BE2C (cell line): ENCODE measurements around the gene GMPS. TPM values are rescaled to one million over a fixed set of nuclear protein-coding genes. Genes with fewer than 3 reads are reported as not detected.
"Not testable (repeated sequence)": the region's sequence is repeated elsewhere in the genome, so short reads cannot be mapped to it uniquely, and the experiment has no call there.

Experiments used
- DNase-seq: peaks from one replicate; pipeline ENCODE4 v3.0.0-alpha.2; 2020
- H3K27me3 ChIP-seq: fragments of 250-450 bp; sonication (Bioruptor Pico); 2 replicates; pipeline ENCODE4 v1.5.1; 2020; ENCODE audit warnings: mild to moderate bottlenecking
- H3K36me3 ChIP-seq: fragments of 250-450 bp; sonication (Bioruptor Pico); 2 replicates; pipeline ENCODE4 v1.5.1; 2020; ENCODE audit warnings: mild to moderate bottlenecking
- H3K4me1 ChIP-seq: fragments of 250-450 bp; sonication (Bioruptor Pico); 2 replicates; pipeline ENCODE4 v1.5.1; 2020
- H3K4me3 ChIP-seq: 2 replicates; pipeline ENCODE4 v1.5.1; 2011; ENCODE audit warnings: low read depth, low read length
- H3K9me3 ChIP-seq: fragments of 250-450 bp; sonication (Bioruptor Pico); 2 replicates; pipeline ENCODE4 v1.5.1; 2020
- polyA plus RNA-seq: library from polyadenylated mRNA; unstranded; fragments of >200 nt; gene quantifications from one replicate; pipeline ENCODE4 v1.2.1, GENCODE V29; 2012; ENCODE audit warnings: low read depth, missing spikeins; ENCODE audit not compliant: insufficient read length, insufficient read depth
- TF ChIP-seq, protein P1 (sequence below): IDR thresholded peaks from 2 replicates; pipeline ENCODE4 v1.5.1; 2012; ENCODE audit warnings: mild to moderate bottlenecking, low read depth, low read length

GMPS gene
- 18.0 TPM for polyA plus RNA-seq

DNA sequence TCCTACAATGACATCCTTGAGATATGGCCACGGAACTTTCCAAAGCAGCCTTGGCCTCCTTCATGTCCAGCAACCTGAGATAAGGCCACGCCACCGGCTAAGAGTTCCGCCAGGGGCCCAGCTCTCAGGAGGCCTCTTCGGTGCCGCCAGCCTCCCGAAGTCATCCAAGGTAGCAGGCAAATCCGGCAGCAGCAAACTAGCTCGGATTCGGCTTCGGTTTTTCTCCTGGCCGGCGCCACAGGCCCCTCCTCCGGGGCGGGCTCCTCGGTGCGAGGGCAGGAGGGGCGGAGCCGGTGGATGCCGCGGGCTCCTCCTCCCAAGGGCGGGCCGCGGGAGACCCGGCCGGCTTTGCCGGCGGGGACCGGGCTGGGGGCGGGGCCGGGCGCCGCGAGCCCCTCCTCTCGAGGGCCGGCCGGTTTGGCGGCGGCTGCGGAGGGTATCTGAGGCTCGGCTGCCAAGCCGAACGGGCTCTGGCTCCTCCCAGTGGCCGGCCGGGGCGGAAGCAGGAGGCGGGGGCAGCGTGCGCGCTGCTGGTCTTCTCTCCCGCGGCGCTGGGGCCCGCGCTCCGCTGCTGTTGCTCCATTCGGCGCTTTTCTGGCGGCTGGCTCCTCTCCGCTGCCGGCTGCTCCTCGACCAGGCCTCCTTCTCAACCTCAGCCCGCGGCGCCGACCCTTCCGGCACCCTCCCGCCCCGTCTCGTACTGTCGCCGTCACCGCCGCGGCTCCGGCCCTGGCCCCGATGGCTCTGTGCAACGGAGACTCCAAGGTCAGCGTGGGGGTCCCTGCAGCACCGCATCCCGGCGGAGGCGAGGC, at the start of gene GMPS:
TSS of gene GMPS (plus strand) at position 518 of the 812 bp plus-strand sequence. CDS start at position 739, 221 bp downstream.
- Histone ChIP-seq H3K4me3 (peak within 1 kb of the TSS; percentile 92), H3K4me1 (peaks cover 6% of the 10 kb centered on the region; the same call in 1 of the 2 replicates), H3K36me3 (peaks cover 6% of the 10 kb centered on the region; the same call in 1 of the 2 replicates), H3K27me3 (no peaks in the 10 kb centered on the region), H3K9me3 (no peaks in the 10 kb centered on the region)
- TF ChIP-seq, protein P1, sequence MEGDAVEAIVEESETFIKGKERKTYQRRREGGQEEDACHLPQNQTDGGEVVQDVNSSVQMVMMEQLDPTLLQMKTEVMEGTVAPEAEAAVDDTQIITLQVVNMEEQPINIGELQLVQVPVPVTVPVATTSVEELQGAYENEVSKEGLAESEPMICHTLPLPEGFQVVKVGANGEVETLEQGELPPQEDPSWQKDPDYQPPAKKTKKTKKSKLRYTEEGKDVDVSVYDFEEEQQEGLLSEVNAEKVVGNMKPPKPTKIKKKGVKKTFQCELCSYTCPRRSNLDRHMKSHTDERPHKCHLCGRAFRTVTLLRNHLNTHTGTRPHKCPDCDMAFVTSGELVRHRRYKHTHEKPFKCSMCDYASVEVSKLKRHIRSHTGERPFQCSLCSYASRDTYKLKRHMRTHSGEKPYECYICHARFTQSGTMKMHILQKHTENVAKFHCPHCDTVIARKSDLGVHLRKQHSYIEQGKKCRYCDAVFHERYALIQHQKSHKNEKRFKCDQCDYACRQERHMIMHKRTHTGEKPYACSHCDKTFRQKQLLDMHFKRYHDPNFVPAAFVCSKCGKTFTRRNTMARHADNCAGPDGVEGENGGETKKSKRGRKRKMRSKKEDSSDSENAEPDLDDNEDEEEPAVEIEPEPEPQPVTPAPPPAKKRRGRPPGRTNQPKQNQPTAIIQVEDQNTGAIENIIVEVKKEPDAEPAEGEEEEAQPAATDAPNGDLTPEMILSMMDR, result peak; percentile 31
- DNase-seq, result peak; percentile 97

DNA sequence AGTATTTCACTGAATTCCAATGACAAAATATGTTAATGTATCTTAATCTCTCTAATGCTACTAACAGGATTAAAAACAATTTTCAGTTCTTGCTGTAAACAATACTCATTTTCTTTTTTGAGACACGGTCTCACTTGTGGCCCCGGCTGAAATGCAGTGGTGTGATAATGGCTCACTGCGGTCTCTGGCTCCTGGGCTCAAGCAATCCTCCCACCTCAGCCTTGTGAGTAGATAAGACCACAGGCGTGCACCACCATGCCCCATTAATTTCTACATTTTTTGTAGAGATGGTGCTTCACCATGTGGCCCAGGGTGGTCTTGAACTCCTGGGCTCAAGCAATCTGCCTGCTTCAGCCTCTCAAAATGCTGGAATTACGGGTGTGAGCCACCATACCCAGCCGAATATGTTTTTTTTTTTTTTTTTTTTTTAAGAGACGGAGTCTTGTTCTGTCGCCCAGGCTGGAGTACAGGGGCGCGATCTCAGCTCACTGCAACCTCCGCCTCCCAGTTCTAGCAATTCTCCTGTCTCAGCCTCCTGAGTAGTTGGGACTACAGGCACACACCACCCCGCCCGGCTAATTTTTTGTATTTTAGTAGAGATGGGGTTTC, 41.9 kb upstream of the GMPS start:
- not testable (repeated sequence) for H3K4me3 ChIP-seq, DNase-seq, H3K9me3 ChIP-seq, H3K4me1 ChIP-seq, H3K27me3 ChIP-seq, H3K36me3 ChIP-seq

DNA sequence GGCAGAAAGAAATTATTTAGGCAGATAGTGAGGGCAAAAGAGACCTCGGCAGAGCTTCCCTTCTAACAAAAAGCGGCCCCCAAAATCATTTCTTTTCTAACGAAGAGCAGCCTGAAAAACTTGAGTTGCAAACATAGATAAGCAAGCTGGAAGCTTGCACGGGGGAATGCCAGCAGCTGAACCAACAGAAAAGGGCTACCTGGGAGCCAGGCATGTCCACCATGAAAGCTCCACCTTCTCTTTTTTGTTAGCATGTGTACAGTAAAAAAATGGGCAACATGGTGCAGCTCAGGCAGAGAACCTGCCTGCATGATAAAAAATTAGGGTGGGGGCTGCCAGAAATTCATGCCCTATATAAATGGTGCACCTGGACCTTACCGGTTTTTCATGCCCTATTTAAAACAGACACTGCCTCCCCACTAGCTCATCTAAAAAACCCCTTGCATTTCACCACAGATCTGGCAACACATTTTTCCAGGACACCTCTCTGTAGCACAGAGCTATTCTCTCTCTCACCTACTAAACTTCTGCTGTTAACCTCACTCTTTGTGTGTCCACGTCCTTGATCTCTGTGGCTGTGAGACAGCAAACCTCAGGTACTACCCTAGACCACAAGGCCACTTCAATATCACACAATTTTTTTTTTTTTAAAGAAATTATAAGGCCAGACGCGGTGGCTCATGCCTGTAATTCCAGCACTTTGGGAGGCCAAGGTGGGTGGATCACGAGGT, 34.9 kb upstream of the GMPS start:
- no peak overlapping the region for H3K4me3 ChIP-seq
- DNase-seq, result no peak
- H3K27me3 ChIP-seq, result no peaks in the 10 kb centered on the region
- no peaks in the 10 kb centered on the region; the same call in 1 of the 2 replicates for H3K36me3 ChIP-seq
- no peaks in the 10 kb centered on the region for H3K4me1 ChIP-seq
- TF ChIP-seq, protein P1, result no peak
- H3K9me3 ChIP-seq, result no peaks in the 10 kb centered on the region

DNA sequence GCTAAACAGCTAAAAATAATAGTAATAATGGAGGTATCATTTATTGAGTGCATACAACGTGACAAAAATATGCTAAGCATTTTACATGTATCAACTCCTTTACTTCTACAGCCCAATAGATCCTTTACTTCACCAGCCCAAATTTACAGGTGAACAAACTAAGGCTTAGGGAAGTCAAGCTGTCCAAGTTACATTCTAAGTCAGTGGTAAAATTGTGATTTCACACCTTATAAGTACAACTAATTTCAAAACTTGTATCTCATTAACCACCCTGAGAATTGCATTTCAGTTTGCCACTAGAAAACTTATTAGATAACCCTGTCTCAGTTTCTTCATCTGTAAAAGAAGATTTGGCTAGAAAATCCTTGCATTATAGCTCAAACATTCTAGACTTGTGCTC, 26.9 kb upstream of the GMPS start:
- no peak for DNase-seq
- H3K9me3 ChIP-seq, result no peaks in the 10 kb centered on the region
- H3K36me3 ChIP-seq, result peaks cover 5% of the 10 kb centered on the region; the same call in 1 of the 2 replicates
- TF ChIP-seq, protein P1, result no peak
- H3K4me3 ChIP-seq, result no peak overlapping the region
- H3K27me3 ChIP-seq, result no peaks in the 10 kb centered on the region
- no peaks in the 10 kb centered on the region for H3K4me1 ChIP-seq

DNA sequence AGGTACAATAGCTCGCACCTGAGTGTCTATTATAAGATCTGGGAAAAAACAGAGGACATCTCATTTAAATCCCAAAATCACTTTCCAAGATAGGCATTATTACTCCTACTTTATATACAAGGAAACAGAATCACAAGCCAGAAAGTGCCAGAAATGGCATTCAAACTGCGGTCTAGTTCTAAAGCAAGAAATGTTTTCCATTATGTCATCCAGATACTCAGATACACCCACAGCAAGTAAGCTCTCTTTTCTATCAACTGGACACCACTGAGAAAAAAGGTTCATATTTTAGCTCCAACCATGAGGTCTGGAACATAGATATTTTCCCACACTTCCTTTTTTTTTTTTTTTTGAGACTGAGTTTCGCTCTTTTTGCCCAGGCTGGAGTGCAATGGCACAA, 24.3 kb upstream of the GMPS start:
- Histone ChIP-seq H3K9me3 (no peaks in the 10 kb centered on the region), H3K27me3 (no peaks in the 10 kb centered on the region), H3K36me3 (peaks cover 5% of the 10 kb centered on the region; the same call in 1 of the 2 replicates), H3K4me3 (no peak overlapping the region), H3K4me1 (no peaks in the 10 kb centered on the region)
- no peak for DNase-seq
- TF ChIP-seq, protein P1, result no peak

DNA sequence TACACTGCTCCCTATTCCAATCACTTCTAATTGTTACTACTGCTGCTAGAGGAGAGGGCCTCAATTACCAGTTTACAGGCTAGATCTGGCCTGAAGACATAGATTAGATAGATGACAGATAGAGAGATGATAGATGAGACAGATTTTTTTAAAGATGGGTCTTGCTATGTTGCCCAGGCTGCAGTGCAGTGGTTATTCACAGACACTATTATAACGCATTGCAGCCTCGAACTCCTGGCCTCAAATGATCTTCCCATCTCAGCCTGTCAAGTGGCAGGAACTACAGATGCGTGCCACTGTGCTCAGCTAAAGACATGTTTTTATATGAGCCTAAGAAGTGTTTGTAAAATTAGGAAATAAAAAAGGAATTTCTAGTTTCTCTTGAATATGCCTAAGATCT, 22.5 kb upstream of the GMPS start:
- H3K27me3 ChIP-seq, result no peaks in the 10 kb centered on the region
- peaks cover 4% of the 10 kb centered on the region; the same call in 1 of the 2 replicates for H3K4me1 ChIP-seq
- TF ChIP-seq, protein P1, result no peak
- no peak for DNase-seq
- H3K9me3 ChIP-seq, result no peaks in the 10 kb centered on the region
- no peak overlapping the region for H3K4me3 ChIP-seq
- H3K36me3 ChIP-seq, result peaks cover 5% of the 10 kb centered on the region; the same call in 1 of the 2 replicates

DNA sequence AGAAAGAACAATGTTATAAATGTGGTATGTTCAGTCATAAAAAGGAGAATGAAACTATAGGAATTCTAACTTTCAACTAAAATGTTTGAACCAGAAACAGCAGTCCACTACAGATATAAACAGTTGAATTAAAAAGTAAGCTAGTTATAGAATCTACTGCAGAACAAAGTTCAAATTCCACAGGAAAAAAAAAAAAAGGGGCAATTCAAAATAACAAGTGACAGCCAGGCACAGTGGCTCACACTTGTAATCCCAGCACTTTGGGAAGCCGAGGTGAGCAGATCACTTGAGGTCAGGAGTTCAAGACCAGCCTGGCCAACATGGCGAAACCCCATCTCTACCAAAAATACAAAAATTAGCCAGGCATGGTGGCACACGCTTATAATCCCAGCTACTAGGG, 21.0 kb upstream of the GMPS start:
- H3K4me1 ChIP-seq, H3K9me3 ChIP-seq, H3K4me3 ChIP-seq, H3K36me3 ChIP-seq, H3K27me3 ChIP-seq, DNase-seq: not testable (repeated sequence)
